ENCODE results near the gene SAMD4B.

GRCh38 chr19:39328046-39328705 lies 14.0 kb upstream of the SAMD4B start:
- peak; percentile 82 to 98 (median 97) for TF ChIP-seq CTCF (IDR thresholded peaks at IDR 0.05)
- no peak for TF ChIP-seq POLR2A (IDR thresholded peaks at IDR 0.05)
